T-helper 2 cell treated with Interferon-gamma antibody and Interleukin-4, amounts not matched to agents 5 μg/mL and 100 μg/mL, for 36 hours (primary cell): ENCODE measurements around the gene P2RX5.
A peak's percentile ranks its signal among the peaks of the same experiment; 100 is the strongest.

Experiments
- DNase-seq: peaks from one replicate; pipeline ENCODE4 v3.0.0; 2021; ENCODE audit warnings: low spot score
- H3K27ac Mint-ChIP-seq: one replicate; pipeline ENCODE4 v1.8.0; 2021; ENCODE audit warnings: mild to moderate bottlenecking, mixed read lengths
- H3K27me3 Mint-ChIP-seq: one replicate; pipeline ENCODE4 v1.8.0; 2021; ENCODE audit warnings: low read depth, mixed read lengths
- H3K36me3 Mint-ChIP-seq: one replicate; pipeline ENCODE4 v1.8.0; 2021; ENCODE audit warnings: low read depth, mixed read lengths
- H3K4me1 Mint-ChIP-seq: one replicate; pipeline ENCODE4 v1.8.0; 2021; ENCODE audit warnings: low read depth, mixed read lengths
- H3K4me3 Mint-ChIP-seq: one replicate; pipeline ENCODE4 v1.8.0; 2022; ENCODE audit warnings: mild to moderate bottlenecking, moderate library complexity, mixed read lengths
- H3K9me3 Mint-ChIP-seq: one replicate; pipeline ENCODE4 v1.8.0; 2021; ENCODE audit warnings: mixed read lengths

Gene P2RX5

DNA sequence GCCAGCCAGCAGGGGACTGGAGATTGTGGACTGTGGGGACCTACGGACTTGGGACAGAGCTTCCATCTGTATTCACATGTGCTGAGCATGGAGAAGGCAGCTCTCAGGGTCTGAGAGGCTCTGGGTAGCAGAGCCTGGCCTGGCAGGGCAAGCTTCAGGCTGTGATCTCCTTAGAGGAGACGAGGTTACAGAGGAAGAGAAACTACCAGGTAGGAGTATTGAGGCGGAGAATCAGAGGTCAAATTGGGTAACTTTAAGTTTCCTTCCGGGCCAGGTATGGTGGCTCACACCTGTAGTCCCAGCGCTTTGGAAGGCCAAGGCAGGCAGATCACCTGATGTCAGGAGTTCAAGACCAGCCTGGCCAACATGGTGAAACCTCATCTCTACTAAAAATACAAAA is 50.6 kb downstream of the P2RX5 start:
- peaks cover 29% of the 10 kb centered on the region for H3K4me1 Mint-ChIP-seq
- no peaks in the 10 kb centered on the region for H3K9me3 Mint-ChIP-seq
- no peak overlapping the region for H3K4me3 Mint-ChIP-seq
- H3K36me3 Mint-ChIP-seq: peaks cover 34% of the 10 kb centered on the region
- no peaks in the 10 kb centered on the region for H3K27me3 Mint-ChIP-seq
- H3K27ac Mint-ChIP-seq: no peak overlapping the region
- DNase-seq: no peak

- Mint-ChIP-seq H3K27me3 (no peaks in the 10 kb centered on the region), H3K27ac (peak overlapping the region; percentile 68), H3K36me3 (peaks cover 33% of the 10 kb centered on the region), H3K9me3 (no peaks in the 10 kb centered on the region), H3K4me1 (peaks cover 40% of the 10 kb centered on the region), H3K4me3 (peak overlapping the region; percentile 5)
- peak; percentile 62 for DNase-seq
These were observed 52.0 kb downstream of the P2RX5 start for GRCh38 chr17:3643889-3644349.

DNA sequence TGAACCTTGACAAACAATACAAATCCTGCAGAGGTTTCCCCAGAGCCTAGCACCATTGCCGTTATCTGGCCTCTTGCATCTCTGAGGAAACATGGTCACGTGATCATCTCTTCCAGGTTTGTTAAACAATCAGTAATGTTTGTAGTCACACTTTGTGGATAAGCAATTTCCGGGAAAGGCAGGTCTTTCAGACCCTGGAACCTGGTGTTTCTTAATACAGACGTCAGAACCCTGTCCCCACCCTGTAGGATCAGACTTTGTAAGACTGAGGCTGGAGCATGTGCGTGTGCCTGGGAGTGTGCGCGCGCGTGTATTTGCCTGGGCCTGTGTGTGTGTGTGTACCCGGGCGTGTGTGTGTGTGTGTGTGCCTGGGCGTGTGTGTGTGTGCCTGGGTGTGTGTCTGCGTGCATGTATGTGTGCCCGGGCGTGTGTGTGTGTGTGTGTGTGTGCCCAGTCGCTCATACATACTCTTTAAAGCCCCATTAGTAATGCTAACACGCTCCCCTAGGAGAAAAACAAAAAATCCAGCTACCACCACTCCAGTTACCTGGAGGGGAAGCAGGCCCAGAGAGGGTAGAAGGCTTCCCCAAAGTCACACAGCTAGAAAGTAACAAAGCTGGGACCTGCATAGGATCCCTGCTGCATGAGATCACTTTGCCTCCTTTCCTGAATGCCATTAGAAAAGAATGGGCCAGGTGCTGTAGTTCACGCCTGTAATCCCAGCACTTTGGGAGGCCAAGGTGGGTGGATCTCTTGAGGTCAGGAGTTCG is 54.1 kb downstream of the P2RX5 start:
- no peak for DNase-seq
- Mint-ChIP-seq H3K36me3 (peaks cover 32% of the 10 kb centered on the region), H3K27me3 (no peaks in the 10 kb centered on the region), H3K27ac (peak overlapping the region; percentile 21), H3K9me3 (no peaks in the 10 kb centered on the region), H3K4me1 (peaks cover 56% of the 10 kb centered on the region), H3K4me3 (no peak overlapping the region)

DNA sequence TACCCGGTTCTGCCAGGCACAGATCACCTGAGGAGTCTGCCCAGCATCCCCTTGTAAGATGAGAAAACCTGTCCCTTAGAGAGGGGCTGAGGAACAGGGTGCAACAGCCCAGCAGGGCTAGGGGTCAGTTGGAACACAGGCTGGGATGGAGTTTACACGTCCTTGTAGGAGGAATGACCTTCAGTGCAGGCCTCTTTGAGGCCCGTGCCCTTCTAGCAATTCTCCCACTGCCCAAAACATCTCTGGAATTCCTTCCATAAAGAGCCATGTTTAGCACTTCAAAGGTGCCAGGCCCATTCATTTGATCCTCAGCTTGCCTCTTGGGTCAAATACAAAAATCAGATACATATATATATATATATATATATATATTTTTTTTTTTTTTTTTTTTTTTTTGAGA is 54.9 kb downstream of the P2RX5 start:
- Mint-ChIP-seq H3K27ac (peak overlapping the region; percentile 94), H3K4me3 (no peak overlapping the region), H3K9me3 (no peaks in the 10 kb centered on the region), H3K36me3 (peaks cover 32% of the 10 kb centered on the region), H3K4me1 (peaks cover 56% of the 10 kb centered on the region), H3K27me3 (no peaks in the 10 kb centered on the region)
- DNase-seq: no peak

DNA sequence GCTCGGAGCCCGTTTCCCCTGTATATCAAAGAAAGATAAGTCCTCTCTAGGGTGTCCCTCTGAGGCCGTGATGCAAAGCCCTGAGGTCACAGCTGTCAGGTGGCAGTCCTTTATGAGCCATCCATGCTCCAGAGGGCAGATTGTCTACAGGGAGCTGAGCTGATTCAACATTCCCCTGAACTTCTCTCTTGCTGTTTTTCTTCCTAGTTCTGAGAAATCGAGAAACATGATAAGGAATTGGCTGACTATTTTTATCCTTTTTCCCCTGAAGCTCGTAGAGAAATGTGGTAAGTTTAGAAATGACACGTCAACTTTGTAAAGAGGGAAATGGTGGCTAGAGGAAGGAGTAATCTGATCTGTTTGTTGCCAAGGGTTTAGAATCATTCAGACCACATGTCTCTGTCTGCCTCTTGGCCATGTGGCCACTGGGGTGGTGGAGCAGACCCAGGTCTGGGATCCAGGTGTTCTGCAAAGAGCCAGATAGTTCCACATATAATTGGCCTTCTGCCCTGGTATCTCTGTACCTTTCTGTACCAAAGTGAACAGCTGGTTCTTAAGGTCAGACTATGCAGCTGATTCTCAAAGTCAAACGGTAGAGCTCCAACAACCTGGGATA is 55.9 kb downstream of the P2RX5 start:
- Mint-ChIP-seq H3K4me3 (peak overlapping the region; percentile 64), H3K27ac (peak overlapping the region; percentile 94), H3K36me3 (peaks cover 27% of the 10 kb centered on the region), H3K27me3 (no peaks in the 10 kb centered on the region), H3K9me3 (no peaks in the 10 kb centered on the region), H3K4me1 (peaks cover 54% of the 10 kb centered on the region)
- DNase-seq: peak; percentile 72

GRCh38 chr17:3636908-3637373 is 59.0 kb downstream of the P2RX5 start:
- H3K4me1 Mint-ChIP-seq: peaks cover 57% of the 10 kb centered on the region

DNA sequence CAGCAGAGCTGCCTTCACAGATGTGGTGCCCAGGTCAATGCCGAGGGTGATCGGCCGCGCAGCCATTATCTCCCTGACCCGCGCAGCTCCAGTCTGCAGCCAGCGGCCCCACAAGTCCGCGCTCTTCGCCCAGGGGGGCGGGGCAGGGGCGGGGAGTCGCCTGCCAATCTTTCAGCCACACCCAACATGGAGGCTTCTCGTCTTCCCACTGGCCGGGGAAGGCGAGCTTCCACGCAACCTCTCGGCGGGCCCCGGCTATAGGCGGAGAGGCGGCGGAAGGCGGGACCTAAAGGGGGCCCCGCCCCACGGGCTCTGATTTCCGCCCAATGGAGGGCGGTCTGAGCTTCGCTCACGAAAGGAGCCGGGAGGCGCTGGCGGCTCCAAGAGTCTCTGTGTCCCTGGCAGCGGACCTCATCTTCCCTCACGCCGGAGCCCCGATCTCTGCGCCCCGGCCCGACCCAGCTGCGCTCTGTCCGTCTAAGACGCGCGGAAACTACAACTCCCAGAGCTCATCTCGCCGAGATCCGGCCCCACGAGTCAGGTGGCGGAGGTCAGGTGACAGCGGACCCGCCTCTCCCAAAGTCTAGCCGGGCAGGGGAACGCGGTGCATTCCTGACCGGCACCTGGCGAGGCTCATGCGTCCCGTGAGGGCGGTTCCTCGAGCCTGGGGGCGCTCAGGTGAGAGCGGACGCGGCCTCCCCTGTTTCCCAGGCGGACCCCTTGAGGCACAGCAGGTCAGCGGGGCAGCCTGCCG is 59.6 kb downstream of the P2RX5 start, which contains the start of the genes CTNS and SHPK:
TSS of gene CTNS (plus strand) at position 607 of the 754 bp plus-strand sequence. CDS start 3,447 bp downstream, outside the sequence.
TSS of gene SHPK (minus strand) at position 97 of the 754 bp plus-strand sequence. CDS start at position 66, 31 bp downstream.
- Mint-ChIP-seq H3K27ac (peak within 1 kb of the TSS; percentile 99), H3K36me3 (peaks cover 17% of the 10 kb centered on the region), H3K9me3 (no peaks in the 10 kb centered on the region), H3K27me3 (no peaks in the 10 kb centered on the region), H3K4me1 (peaks cover 52% of the 10 kb centered on the region), H3K4me3 (peak within 1 kb of the TSS; percentile 96)
- DNase-seq: peak; percentile 95

More at GRCh38 chr17:3636908-3637373, 59.0 kb downstream of the P2RX5 start:
- Mint-ChIP-seq H3K9me3 (no peaks in the 10 kb centered on the region), H3K4me3 (peak overlapping the region; percentile 96), H3K36me3 (peaks cover 22% of the 10 kb centered on the region), H3K27me3 (no peaks in the 10 kb centered on the region), H3K27ac (peak overlapping the region; percentile 63)
- DNase-seq: no peak

DNA sequence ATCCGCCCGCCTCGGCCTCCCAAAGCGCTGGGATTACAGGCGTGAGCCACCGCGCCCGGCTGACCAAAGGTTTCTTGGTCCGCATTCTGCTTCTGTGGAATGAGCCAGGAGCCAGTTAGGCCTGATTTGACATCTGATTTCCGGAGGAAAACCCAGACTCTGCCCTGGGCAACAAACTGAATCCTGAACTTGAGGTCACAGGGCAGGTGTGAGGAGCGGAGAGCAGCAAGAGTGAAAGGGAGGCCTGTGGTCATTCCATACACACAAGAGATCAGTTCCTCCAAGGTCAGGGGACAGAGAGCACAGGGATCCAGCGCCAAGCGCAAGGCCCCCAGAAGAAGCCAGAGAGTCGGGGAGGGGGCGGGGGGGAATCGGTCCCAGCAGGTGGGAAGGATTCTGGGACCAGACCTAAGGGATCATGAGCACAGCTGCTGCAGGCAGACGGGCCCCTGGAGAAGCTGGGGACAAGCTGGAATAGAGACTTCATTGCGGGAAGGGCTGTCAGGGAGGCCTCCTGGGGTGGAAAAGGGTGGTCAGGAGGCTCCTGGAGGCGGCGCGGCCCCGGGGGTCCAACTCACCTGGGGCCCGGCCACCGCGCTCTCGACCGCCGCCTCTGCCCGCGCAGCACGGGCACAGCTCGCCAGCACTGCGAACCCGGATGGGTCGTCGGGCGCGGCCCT is 60.3 kb downstream of the P2RX5 start:
- Mint-ChIP-seq H3K4me3 (peak overlapping the region; percentile 96), H3K9me3 (no peaks in the 10 kb centered on the region), H3K36me3 (peaks cover 17% of the 10 kb centered on the region), H3K4me1 (peaks cover 47% of the 10 kb centered on the region), H3K27me3 (no peaks in the 10 kb centered on the region), H3K27ac (peak overlapping the region; percentile 82)
- DNase-seq: no peak

- no peak overlapping the region for H3K27ac Mint-ChIP-seq
- DNase-seq: no peak
- H3K9me3 Mint-ChIP-seq: no peaks in the 10 kb centered on the region
- H3K4me3 Mint-ChIP-seq: no peak overlapping the region
- H3K27me3 Mint-ChIP-seq: no peaks in the 10 kb centered on the region
- peaks cover 15% of the 10 kb centered on the region for H3K36me3 Mint-ChIP-seq
- H3K4me1 Mint-ChIP-seq: peaks cover 24% of the 10 kb centered on the region
These were observed 63.7 kb downstream of the P2RX5 start for GRCh38 chr17:3632287-3632686.

DNA sequence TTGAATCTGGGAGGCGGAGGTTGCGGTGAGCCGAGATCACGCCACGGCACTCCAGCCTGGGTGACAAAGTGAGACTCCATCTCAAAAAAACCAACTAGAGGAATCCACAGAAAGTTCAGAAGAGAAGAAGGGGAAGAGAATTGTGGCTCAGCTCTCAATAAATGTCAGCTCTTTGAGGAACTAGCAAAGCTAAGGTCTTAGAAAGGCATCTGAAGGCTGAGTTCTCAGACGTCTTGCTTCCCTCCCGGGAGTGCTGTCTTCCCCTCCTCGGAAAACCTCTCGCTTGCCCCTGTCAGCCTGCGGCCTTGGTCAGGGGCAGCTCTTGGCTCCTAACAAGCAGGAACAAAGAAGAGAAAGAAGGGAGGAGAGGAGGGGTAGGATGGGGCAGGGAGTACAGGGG is 65.2 kb downstream of the P2RX5 start:
- Mint-ChIP-seq H3K4me1 (peaks cover 21% of the 10 kb centered on the region), H3K4me3 (no peak overlapping the region), H3K9me3 (no peaks in the 10 kb centered on the region), H3K27me3 (no peaks in the 10 kb centered on the region), H3K27ac (no peak overlapping the region), H3K36me3 (peaks cover 20% of the 10 kb centered on the region)
- DNase-seq: no peak

GRCh38 chr17:3627769-3628167 is 68.2 kb downstream of the P2RX5 start:
- H3K4me1 Mint-ChIP-seq: peaks cover 8% of the 10 kb centered on the region
- H3K36me3 Mint-ChIP-seq: peaks cover 30% of the 10 kb centered on the region
- no peaks in the 10 kb centered on the region for H3K27me3 Mint-ChIP-seq

DNA sequence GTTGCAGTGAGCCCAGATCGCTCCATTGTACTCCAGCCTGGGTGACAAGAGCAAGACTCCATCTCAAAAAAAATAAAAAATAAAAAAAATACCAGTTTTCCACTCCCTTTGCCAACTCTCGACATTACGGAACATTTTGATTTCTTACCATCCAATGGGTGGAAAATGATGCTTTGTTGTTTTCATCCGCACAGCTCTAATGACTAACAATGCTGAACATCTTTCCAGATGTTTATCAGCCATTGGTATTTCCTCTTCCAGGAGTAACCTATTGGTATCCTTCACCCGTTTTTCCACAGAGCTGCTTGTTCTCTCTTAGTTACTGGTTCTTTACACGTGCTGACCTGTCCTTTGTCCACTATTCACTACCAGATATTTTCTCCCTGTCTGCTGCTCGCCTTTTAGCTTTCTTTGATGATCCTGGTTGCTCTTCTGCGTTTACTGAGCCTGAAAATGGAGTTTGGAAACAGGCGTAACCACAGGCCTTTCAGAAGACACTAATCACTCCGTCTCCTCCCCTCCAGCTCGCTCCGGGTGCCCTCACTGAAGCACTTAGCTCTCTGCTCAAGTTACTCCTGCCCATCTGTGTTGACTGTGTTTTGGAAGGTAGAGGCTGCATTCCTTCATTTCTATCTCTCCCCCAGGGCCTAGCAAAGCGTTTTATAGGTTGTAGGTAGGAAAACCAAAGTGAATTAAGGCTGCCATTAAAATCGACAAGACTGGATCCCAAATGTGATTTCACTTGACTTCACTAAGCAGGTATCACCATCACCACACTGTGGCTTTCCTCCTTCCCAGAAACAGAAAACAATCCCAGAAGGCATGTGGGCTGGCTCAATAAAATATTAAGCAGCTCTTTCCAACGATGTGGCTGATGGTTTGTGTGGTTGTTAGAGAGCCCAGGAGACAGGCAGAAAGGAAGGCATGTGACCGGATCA is 68.9 kb downstream of the P2RX5 start:
- Mint-ChIP-seq H3K27ac (no peak overlapping the region), H3K9me3 (no peaks in the 10 kb centered on the region), H3K4me1 (peaks cover 3% of the 10 kb centered on the region), H3K27me3 (no peaks in the 10 kb centered on the region), H3K36me3 (peaks cover 32% of the 10 kb centered on the region), H3K4me3 (no peak overlapping the region)
- DNase-seq: no peak

More at GRCh38 chr17:3627769-3628167, 68.2 kb downstream of the P2RX5 start:
- no peak overlapping the region for H3K4me3 Mint-ChIP-seq
- DNase-seq: no peak
- H3K27ac Mint-ChIP-seq: no peak overlapping the region
- H3K9me3 Mint-ChIP-seq: no peaks in the 10 kb centered on the region
